ENCODE data around the gene SLC38A8. TPM values are rescaled to one million over a fixed set of nuclear protein-coding genes. Genes with fewer than 3 reads are reported as not detected.

Gene SLC38A8
- total RNA-seq, 1 experiment from 2014 or later = not detected

DNA sequence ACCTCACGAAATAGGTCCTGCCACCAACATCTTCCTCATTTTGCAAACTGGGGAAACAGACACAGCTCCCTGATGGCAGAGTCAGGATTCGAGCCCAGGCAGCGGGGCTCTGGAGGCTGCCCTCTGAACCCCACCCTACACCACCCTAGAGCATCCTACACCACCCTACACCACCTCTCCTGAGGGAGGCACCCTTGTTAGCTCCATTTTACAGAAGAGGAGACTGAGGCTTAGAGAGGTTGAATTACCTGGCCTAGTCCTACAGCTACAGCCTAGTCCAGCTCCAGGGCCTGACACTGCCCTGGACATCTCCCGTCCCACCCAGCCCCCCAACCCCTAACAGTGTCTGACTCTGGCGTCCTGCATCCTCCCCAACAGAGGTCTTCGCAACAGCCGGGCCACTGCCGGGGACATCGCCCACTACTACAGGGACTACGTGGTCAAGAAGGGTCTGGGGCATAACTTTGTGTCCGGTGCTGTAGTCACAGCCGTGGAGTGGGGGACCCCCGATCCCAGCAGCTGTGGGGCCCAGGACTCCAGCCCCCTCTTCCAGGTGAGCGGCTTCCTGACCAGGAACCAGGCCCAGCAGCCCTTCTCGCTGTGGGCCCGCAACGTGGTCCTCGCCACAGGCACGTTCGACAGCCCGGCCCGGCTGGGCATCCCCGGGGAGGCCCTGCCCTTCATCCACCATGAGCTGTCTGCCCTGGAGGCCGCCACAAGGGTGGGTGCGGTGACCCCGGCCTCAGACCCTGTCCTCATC lies 77.7 kb downstream of the SLC38A8 start:
- Histone ChIP-seq H3K27me3 (ENCODE audit: control insufficient read depth, insufficient read depth, low read length) (peaks cover 9% of the 10 kb centered on the region), H3K4me3 (ENCODE audit: insufficient read depth, low read depth, low read length) (no peak overlapping the region), H3K36me3 (replicated peaks; ENCODE audit: control insufficient read depth, insufficient read depth, low read length) (no peaks in the 10 kb centered on the region; the same call in 1 of the 2 replicates)
- DNase-seq = no peak

DNA sequence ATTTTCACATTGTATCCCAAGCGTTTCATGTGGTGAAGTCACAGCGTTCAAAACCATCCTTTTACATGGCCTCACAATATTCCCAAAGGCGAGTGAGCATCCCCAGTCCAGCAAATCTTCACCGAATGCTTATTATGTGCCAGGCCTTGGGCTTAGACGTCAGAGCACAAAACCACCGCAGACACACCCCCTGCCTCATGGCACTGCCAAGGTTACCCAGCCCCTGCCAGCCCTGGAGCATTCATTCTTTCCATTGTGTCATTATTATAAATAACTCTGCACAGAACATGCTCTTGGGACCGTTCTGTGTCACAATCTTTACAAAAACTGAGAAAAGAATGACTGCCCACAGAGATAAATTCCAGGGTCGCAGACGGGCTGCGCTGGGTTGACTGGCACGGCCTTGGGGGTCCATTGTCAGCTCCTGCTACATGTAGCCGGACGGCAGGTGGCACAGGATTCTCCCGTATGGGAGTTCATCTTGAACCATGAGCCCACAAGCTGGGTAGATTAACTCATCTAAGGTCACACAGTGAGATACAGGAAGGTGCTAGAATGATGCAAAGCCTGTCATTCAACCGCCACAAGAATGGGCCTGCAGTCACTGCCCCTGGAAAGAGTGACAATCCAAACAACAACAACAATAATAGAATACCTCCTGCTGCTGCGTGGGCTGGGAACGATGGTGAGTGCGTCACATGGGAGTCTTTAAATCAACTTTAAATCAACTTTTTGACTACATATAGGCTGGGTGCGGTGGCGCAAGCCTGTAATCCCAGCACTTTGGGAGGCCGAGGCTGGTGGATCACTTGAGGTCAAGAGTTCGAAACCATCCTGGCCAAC lies 79.1 kb downstream of the SLC38A8 start:
- no peaks in the 10 kb centered on the region for H3K27me3 ChIP-seq (ENCODE audit: control insufficient read depth, insufficient read depth, low read length)
- no peak for DNase-seq
- peaks cover 1% of the 10 kb centered on the region; the same call in 1 of the 2 replicates for H3K36me3 ChIP-seq (replicated peaks; ENCODE audit: control insufficient read depth, insufficient read depth, low read length)
- no peak overlapping the region for H3K4me3 ChIP-seq (ENCODE audit: insufficient read depth, low read depth, low read length)

DNA sequence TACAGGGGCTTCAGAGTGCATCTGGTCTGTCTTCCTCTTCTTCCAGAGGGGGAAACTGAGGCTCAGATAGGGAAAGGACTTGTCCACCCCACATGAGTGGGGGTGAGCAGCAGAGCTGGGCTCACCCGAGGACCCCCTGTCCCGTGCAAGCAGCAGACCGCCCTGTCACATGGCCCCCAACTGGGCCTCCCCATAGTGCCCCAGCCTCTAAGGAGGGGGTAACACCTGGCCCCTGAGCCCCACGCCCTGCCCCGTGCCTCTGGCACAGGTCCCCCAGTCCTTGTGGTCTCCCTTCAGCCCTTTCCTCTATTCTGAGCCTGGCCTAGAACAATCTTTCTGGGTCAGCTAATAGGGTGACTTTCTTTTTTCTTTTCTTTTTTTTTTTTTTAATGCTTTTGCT lies 81.0 kb downstream of the SLC38A8 start:
- no peak for DNase-seq
- Histone ChIP-seq H3K36me3 (replicated peaks; ENCODE audit: control insufficient read depth, insufficient read depth, low read length) (peaks cover 1% of the 10 kb centered on the region; the same call in 1 of the 2 replicates), H3K27me3 (ENCODE audit: control insufficient read depth, insufficient read depth, low read length) (no peaks in the 10 kb centered on the region), H3K4me3 (ENCODE audit: insufficient read depth, low read depth, low read length) (no peak overlapping the region)

DNA sequence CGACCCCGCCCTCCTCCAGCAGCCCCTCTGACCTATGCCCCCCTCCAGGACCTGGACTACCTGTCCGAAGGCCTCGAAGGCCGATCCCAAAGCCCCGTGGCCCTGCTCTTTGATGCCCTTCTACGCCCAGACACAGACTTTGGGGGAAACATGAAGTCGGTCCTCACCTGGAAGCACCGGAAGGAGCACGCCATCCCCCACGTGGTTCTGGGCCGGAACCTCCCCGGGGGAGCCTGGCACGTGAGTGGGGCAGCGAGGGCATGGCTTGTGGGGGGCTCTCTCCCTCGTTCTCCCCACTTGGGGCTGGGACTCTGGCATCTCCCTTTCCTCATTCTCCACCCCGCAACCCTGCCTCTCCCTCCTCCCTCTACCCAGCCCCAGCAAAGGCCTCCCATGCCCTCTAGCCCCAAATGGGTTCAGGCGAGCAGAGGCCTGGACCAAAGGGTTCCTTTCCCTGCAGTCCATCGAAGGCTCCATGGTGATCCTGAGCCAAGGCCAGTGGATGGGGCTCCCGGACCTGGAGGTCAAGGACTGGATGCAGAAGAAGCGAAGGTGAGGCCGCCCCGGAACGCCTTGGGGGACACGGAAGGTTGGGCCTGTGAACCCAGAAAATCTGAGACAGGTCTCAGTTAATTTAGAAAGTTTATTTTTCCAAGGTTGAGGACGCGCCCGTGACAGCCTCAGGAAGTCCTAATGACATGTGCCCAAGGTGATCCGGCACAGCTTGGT lies 81.9 kb downstream of the SLC38A8 start:
- peaks cover 1% of the 10 kb centered on the region; the same call in 1 of the 2 replicates for H3K36me3 ChIP-seq (replicated peaks; ENCODE audit: control insufficient read depth, insufficient read depth, low read length)
- DNase-seq = no peak
- no peak overlapping the region for H3K4me3 ChIP-seq (ENCODE audit: insufficient read depth, low read depth, low read length)
- H3K27me3 ChIP-seq (ENCODE audit: control insufficient read depth, insufficient read depth, low read length) = no peaks in the 10 kb centered on the region

Other genes starting within 250 kb of the SLC38A8 start
- 104 and 124 TPM in 2 replicates for gene HSBP1, start 234.8 kb downstream of the SLC38A8 start, total RNA-seq (2014; rRNA removed; shearing (Covaris generic))
- 2.2 and 2.3 TPM in 2 replicates for gene MLYCD, start 143.7 kb downstream of the SLC38A8 start, total RNA-seq (2014; rRNA removed; shearing (Covaris generic))
- 1.3 and 1.6 TPM in 2 replicates for gene OSGIN1, start 89.6 kb downstream of the SLC38A8 start, total RNA-seq (2014; rRNA removed; shearing (Covaris generic))
- 0.55 and 1.2 TPM in 2 replicates for gene NECAB2, start 74.6 kb downstream of the SLC38A8 start, total RNA-seq (2014; rRNA removed; shearing (Covaris generic))
- gene MBTPS1, start 74.1 kb upstream of the SLC38A8 start, total RNA-seq (2014; rRNA removed; shearing (Covaris generic)) = 32.3 and 34.4 TPM in 2 replicates
- 44.5 and 53.5 TPM in 2 replicates for gene HSDL1, start 102.4 kb upstream of the SLC38A8 start, total RNA-seq (2014; rRNA removed; shearing (Covaris generic))
- 0.07 TPM in 1 of 2 replicates, not detected in the other for gene DNAAF1, start 102.5 kb upstream of the SLC38A8 start, total RNA-seq (2014; rRNA removed; shearing (Covaris generic))
- gene TAF1C, start 144.3 kb upstream of the SLC38A8 start, total RNA-seq (2014; rRNA removed; shearing (Covaris generic)) = 38.8 and 51.9 TPM in 2 replicates
- 0.78 TPM in 1 of 2 replicates, not detected in the other for gene ADAD2, start 148.4 kb upstream of the SLC38A8 start, total RNA-seq (2014; rRNA removed; shearing (Covaris generic))
- gene KCNG4, start 197.2 kb upstream of the SLC38A8 start, total RNA-seq (2014; rRNA removed; shearing (Covaris generic)) = not detected in 2 replicates